ENCODE data around the gene KRT79.

KRT79 gene

GRCh38 chr12:52791271-52792184 is 42.6 kb downstream of the KRT79 start:
- no peak for DNase-seq (ENCODE audit: low read depth in 2 of 2)

DNA sequence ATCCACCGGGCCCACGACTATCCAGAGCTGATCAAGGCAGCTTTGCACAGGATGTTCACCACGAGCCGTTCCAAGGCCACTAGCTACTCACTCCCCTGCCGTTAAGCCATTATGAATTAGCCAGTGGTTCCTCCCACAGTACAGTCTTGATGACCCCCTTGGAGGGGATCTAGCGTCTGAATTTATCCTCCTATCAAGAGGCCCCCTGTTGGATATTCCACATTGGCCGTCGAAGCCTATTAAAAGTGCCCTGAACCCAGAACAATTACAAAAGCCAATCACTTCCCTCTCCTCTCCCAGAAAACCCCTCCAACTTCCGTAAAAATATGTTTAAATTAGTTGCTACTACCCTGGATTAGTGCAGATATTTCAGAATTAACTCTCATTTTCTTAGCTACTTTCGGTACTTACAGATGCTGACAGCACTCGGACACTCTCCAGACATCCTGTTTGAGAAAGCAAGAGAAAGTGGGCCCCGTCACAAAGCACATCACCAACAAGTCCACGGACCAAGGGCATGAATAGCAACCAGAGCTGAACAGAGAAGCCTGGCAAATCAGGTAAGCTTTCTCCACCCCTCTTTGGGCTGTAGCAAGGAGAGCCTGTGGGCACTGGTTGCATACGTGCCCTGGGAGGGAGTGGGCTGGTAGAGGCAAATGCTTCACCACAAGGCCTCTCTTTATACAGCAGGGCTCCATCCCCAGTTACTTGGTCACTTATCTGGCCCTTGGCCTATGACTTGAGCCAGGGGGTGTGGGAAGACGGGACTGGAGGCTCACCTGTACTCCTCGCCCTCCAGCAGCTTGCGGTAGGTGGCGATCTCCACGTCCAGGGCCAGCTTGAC is 43.5 kb downstream of the KRT79 start:
- DNase-seq (ENCODE audit: low read depth in 2 of 2), result no peak

DNA sequence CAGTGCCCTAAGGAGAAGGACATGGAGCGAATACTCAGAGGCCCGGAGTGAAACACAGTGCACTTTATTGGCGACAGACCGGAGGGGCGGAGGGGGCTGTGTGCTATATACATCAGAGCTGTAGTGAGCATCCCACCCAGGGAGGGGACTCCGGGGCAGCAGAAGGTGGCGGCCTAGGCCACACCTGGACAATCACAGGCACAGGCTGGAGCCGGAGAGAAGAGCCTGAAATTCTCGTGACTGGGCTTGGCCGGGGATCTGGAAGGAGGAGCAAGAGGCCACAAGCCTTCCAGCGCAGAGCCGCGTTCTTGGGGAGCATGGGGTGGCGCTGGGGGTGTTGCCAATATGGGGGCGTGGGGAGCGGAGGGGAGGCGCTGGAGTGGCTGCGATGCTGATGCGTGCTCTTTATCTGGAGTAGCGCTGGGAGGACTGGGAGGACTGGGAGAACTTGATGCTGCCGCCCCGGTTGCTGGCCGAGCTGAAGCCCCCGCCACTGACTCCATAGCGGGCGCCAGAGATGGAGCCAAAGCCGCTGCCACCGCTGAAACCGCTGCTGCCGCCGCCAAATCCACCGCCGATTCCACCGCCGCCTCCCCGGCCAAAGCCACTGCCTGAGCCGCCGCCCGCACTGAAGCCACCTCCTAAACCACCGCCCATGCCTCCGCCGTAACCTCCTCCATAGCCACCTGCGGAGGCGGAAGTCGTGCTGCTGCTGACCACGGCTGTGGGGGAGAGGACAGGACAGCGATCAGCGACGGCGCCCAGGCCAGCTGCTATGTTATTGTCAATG is 44.3 kb downstream of the KRT79 start:
- no peak for DNase-seq (ENCODE audit: low read depth in 2 of 2)

- DNase-seq (ENCODE audit: low read depth in 2 of 2), result no peak
Measured at GRCh38 chr12:52788876-52789636, 45.1 kb downstream of the KRT79 start.

- DNase-seq (ENCODE audit: low read depth in 2 of 2), result no peak
Measured at GRCh38 chr12:52788192-52788875, 45.8 kb downstream of the KRT79 start.

DNA sequence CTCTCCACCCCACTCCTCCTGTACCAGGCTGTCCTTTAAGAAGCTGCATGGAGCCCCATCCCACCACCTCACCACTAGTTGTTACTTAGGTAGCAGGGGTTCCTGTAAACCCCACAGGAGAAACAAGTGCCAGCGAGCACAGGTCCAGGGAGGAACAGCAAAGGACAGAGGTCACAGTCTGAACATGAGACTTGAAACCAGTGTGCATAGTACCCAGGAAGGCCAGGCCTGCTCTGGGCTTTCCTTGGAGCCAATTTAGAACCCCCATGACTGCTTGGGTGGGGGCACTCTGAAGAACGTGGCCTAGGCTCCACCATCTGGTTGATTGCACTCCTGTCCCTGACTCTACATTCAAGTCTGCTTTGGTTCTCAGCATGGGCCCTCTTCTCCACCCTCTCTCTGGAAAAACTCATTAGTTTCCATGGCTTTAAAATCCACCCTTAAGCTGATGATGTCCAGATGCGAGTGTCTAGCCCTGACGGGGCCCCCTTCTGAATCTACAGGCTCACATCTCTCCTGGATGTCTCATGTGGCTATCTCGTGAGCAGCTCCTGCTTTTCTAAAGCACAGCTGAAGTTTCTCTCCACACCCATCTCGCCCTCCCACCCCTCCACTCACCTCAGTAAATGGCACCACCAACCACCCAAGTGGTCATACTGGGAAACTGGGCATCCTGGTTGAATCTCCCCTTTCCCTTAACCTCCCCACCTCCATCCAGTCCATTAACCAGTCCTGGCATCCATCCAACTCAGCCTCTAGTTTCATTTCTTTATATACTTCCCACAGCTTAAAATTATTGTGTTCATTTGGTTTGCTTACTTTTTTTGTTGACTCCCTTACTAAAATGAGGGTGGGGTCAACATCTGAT is 46.6 kb downstream of the KRT79 start:
- no peak for DNase-seq (ENCODE audit: low read depth in 2 of 2)

- DNase-seq (ENCODE audit: low read depth in 2 of 2), result no peak
Measured at GRCh38 chr12:52784909-52785308, 49.2 kb downstream of the KRT79 start.

- DNase-seq (ENCODE audit: low read depth in 2 of 2), result no peak
Measured at GRCh38 chr12:52783563-52784316, 50.4 kb downstream of the KRT79 start.

GRCh38 chr12:52782502-52782901 is 51.6 kb downstream of the KRT79 start:
- DNase-seq (ENCODE audit: low read depth in 2 of 2), result no peak

- no peak for DNase-seq (ENCODE audit: low read depth in 2 of 2)
Measured at GRCh38 chr12:52781399-52782082, 52.6 kb downstream of the KRT79 start.

- DNase-seq (ENCODE audit: low read depth in 2 of 2), result no peak
Measured at GRCh38 chr12:52779914-52780313, 54.2 kb downstream of the KRT79 start.

GRCh38 chr12:52778833-52779232 is 55.3 kb downstream of the KRT79 start:
- DNase-seq (ENCODE audit: low read depth in 2 of 2), result no peak

DNA sequence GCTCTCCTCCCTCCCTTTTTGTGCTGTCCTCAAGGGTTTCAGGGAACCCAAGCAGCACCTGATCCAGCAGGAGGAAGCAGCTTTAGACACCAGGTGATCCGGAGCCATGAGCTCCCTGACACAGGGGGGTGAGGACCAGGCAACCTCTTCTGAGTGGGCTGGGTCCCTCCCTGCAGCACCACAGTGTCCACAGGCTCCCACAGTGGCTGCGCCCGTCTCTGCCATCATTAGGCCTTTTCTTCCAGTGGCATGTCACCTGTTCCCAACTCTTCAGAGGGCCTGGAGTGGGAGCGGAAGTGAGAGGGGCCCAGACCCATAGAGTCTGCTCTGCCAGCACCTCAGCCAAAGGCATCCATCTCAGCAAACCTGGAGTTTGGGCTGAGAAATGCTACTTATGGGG is 56.5 kb downstream of the KRT79 start:
- no peak for DNase-seq (ENCODE audit: low read depth in 2 of 2)

GRCh38 chr12:52776913-52777395 is 57.2 kb downstream of the KRT79 start, which contains the start of gene KRT76:
KRT76 (minus strand) TSS chr12:52777345; CDS start chr12:52777291, 54 bp downstream.
- DNase-seq (ENCODE audit: low read depth in 2 of 2), result no peak

DNA sequence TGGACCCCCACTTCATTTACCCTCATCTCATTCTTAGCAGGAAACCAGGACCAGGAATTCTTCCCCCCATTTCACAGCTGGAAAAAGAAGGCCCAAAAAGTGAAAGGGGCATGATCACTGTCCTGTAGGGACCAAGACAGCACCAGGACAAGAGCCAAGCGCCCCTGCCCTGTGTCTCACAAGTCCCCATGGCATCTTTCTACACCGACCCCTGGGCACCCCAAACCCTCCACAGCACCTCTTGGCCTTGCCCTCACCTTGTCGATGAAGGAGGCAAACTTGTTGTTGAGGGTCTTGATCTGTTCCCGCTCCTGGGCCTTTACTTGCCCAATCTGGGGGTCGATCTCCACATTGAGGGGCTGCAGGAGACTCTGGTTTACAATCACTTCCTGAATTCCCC is 57.7 kb downstream of the KRT79 start:
- DNase-seq (ENCODE audit: low read depth in 2 of 2), result no peak

DNA sequence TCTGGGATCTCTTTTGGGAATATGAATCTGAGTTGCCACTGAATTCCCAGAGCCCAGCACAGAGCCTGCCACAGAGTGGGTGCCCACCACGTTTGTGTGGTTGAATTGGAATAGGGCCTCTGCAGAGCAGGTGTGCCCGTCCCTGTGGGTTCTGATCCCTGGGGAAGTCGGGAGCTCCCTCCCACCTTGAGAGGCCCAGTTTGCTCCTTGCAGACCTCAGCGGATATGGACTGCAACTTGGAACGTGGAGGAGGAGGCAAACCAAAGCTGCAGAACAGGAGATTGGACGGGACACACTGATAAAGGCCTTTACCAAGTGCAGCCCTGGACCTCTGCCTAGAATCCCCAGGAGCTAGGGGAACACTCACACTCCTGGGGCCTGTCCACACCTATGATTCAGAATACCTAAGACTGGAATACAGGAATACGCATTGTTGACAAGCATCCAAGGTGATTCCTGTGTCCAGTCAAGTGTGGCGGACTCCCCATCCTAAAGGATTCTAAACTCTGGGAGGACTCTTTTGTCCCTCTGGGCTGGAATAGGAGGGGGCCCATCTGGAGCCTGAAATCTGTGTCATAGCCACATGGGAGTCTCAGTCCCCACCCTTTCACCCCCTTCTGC is 59.4 kb downstream of the KRT79 start:
- DNase-seq (ENCODE audit: low read depth in 2 of 2), result no peak

GRCh38 chr12:52772772-52773171 is 61.3 kb downstream of the KRT79 start:
- DNase-seq (ENCODE audit: low read depth in 2 of 2), result no peak

GRCh38 chr12:52772188-52772587 is 61.9 kb downstream of the KRT79 start:
- no peak for DNase-seq (ENCODE audit: low read depth in 2 of 2)
